ENCODE results near the gene TP73. TPM values are rescaled to one million over a fixed set of nuclear protein-coding genes. Genes with fewer than 3 reads are reported as not detected.
A peak's percentile ranks its signal among the peaks of the same experiment; 100 is the strongest.

TP73 gene
- total and polyA plus RNA-seq, 2 experiments from 2014 or later = not detected

GRCh38 chr1:3683197-3683596 is 30.9 kb downstream of the TP73 start:
- no peak overlapping the region for H3K4me3 ChIP-seq
- H3K27me3 ChIP-seq (replicated peaks; ENCODE audit: insufficient read depth) = peaks cover 15% of the 10 kb centered on the region
- no peak overlapping the region for H3K9ac ChIP-seq
- no peaks in the 10 kb centered on the region for H3K36me3 ChIP-seq (ENCODE audit: low read depth)
- no peak for TF ChIP-seq EZH2 (IDR thresholded peaks at IDR 0.05; ENCODE audit: insufficient read depth, poor library complexity, severe bottlenecking)
- no peak for TF ChIP-seq EZH2phosphoT487 (IDR thresholded peaks at IDR 0.05; ENCODE audit: insufficient read depth, low read depth)
- no peak for DNase-seq
- H3K9me3 ChIP-seq (ENCODE audit: low read depth) = no peaks in the 10 kb centered on the region
- H3K27ac ChIP-seq = no peak overlapping the region
- H3K4me2 ChIP-seq (ENCODE audit: unreplicated experiment) = no peak overlapping the region
- H3K79me2 ChIP-seq (ENCODE audit: insufficient read depth) = no peaks in the 10 kb centered on the region
- H3K4me1 ChIP-seq (ENCODE audit: insufficient read depth) = no peaks in the 10 kb centered on the region
- 58 to 88% methylated on average over 1 of the region's 1 CpG for WGBS, 2 experiments (ENCODE audit: low coverage in 1 of 2, low lambda C conversion rate in 2 of 2, missing lambda C conversion rate in 2 of 2)
- H4K20me1 ChIP-seq (ENCODE audit: insufficient read depth) = no peaks in the 10 kb centered on the region
- no peaks in the 10 kb centered on the region for H3K9me2 ChIP-seq (ENCODE audit: insufficient read depth)
- H3F3A ChIP-seq (ENCODE audit: insufficient read depth) = no peaks in the 10 kb centered on the region
- no peak overlapping the region for H2AFZ ChIP-seq
- in situ Hi-C loops (cut with MboI) = no loop called here

- Histone ChIP-seq H3F3A (ENCODE audit: insufficient read depth) (no peaks in the 10 kb centered on the region), H3K9me2 (ENCODE audit: insufficient read depth) (no peaks in the 10 kb centered on the region), H3K27me3 (replicated peaks; ENCODE audit: insufficient read depth) (peaks cover 15% of the 10 kb centered on the region), H3K36me3 (ENCODE audit: low read depth) (no peaks in the 10 kb centered on the region), H2AFZ (no peak overlapping the region), H4K20me1 (ENCODE audit: insufficient read depth) (no peaks in the 10 kb centered on the region), H3K4me2 (ENCODE audit: unreplicated experiment) (no peak overlapping the region), H3K4me3 (0 out of 2 replicates have a peak overlapping the region, but pooled peaks have one; percentile 29), H3K4me1 (ENCODE audit: insufficient read depth) (no peaks in the 10 kb centered on the region), H3K9ac (no peak overlapping the region), H3K27ac (no peak overlapping the region), H3K79me2 (ENCODE audit: insufficient read depth) (no peaks in the 10 kb centered on the region), H3K9me3 (ENCODE audit: low read depth) (no peaks in the 10 kb centered on the region)
- WGBS, 2 experiments (ENCODE audit: low coverage in 1 of 2, low lambda C conversion rate in 2 of 2, missing lambda C conversion rate in 2 of 2) = 5 to 7% methylated on average over 16 to 25 of the region's 26 CpGs
- in situ Hi-C loops (cut with MboI) = no loop called here
- TF ChIP-seq EZH2phosphoT487 (IDR thresholded peaks at IDR 0.05; ENCODE audit: insufficient read depth, low read depth) = no peak
- TF ChIP-seq EZH2 (IDR thresholded peaks at IDR 0.05; ENCODE audit: insufficient read depth, poor library complexity, severe bottlenecking) = no peak
- DNase-seq = peak; percentile 61
Observed at GRCh38 chr1:3683992-3684391, 31.7 kb downstream of the TP73 start.

- no peaks in the 10 kb centered on the region for H3K36me3 ChIP-seq (ENCODE audit: low read depth)
- DNase-seq = no peak
- no peak overlapping the region for H3K9ac ChIP-seq
- H3K9me3 ChIP-seq (ENCODE audit: low read depth) = no peaks in the 10 kb centered on the region
- no peak for TF ChIP-seq EZH2 (IDR thresholded peaks at IDR 0.05; ENCODE audit: insufficient read depth, poor library complexity, severe bottlenecking)
- no peak for TF ChIP-seq EZH2phosphoT487 (IDR thresholded peaks at IDR 0.05; ENCODE audit: insufficient read depth, low read depth)
- H3K79me2 ChIP-seq (ENCODE audit: insufficient read depth) = no peaks in the 10 kb centered on the region
- peaks cover 13% of the 10 kb centered on the region for H3K27me3 ChIP-seq (replicated peaks; ENCODE audit: insufficient read depth)
- no peaks in the 10 kb centered on the region for H3K9me2 ChIP-seq (ENCODE audit: insufficient read depth)
- WGBS, 2 experiments (ENCODE audit: low coverage in 1 of 2, low lambda C conversion rate in 2 of 2, missing lambda C conversion rate in 2 of 2) = 73 to 83% methylated on average over 13 of the region's 14 CpGs
- in situ Hi-C loops (cut with MboI) = no loop called here
- no peaks in the 10 kb centered on the region for H3K4me1 ChIP-seq (ENCODE audit: insufficient read depth)
- no peaks in the 10 kb centered on the region for H3F3A ChIP-seq (ENCODE audit: insufficient read depth)
- no peaks in the 10 kb centered on the region for H4K20me1 ChIP-seq (ENCODE audit: insufficient read depth)
- no peak overlapping the region for H3K4me2 ChIP-seq (ENCODE audit: unreplicated experiment)
- no peak overlapping the region for H2AFZ ChIP-seq
- no peak overlapping the region for H3K4me3 ChIP-seq
- no peak overlapping the region for H3K27ac ChIP-seq
Observed at GRCh38 chr1:3685222-3685621, 32.9 kb downstream of the TP73 start.

- Histone ChIP-seq H4K20me1 (ENCODE audit: insufficient read depth) (no peaks in the 10 kb centered on the region), H3K79me2 (ENCODE audit: insufficient read depth) (no peaks in the 10 kb centered on the region), H3K9me3 (ENCODE audit: low read depth) (no peaks in the 10 kb centered on the region), H3K9me2 (ENCODE audit: insufficient read depth) (no peaks in the 10 kb centered on the region), H2AFZ (no peak overlapping the region), H3K9ac (no peak overlapping the region), H3K27me3 (replicated peaks; ENCODE audit: insufficient read depth) (peaks cover 13% of the 10 kb centered on the region), H3K4me1 (ENCODE audit: insufficient read depth) (no peaks in the 10 kb centered on the region), H3K4me2 (ENCODE audit: unreplicated experiment) (no peak overlapping the region), H3K36me3 (ENCODE audit: low read depth) (no peaks in the 10 kb centered on the region), H3K4me3 (no peak overlapping the region), H3F3A (ENCODE audit: insufficient read depth) (no peaks in the 10 kb centered on the region), H3K27ac (no peak overlapping the region)
- 64 to 67% methylated on average over 16 to 19 of the region's 19 CpGs for WGBS, 2 experiments (ENCODE audit: low coverage in 1 of 2, low lambda C conversion rate in 2 of 2, missing lambda C conversion rate in 2 of 2)
- in situ Hi-C loops (cut with MboI) = no loop called here
- TF ChIP-seq EZH2 (IDR thresholded peaks at IDR 0.05; ENCODE audit: insufficient read depth, poor library complexity, severe bottlenecking) (no peak), EZH2phosphoT487 (IDR thresholded peaks at IDR 0.05; ENCODE audit: insufficient read depth, low read depth) (no peak)
- DNase-seq = no peak
Observed at GRCh38 chr1:3685906-3686305, 33.6 kb downstream of the TP73 start.

GRCh38 chr1:3687504-3687903 is 35.2 kb downstream of the TP73 start:
- Histone ChIP-seq H3K4me2 (ENCODE audit: unreplicated experiment) (no peak overlapping the region), H3K36me3 (ENCODE audit: low read depth) (no peaks in the 10 kb centered on the region), H3K4me1 (ENCODE audit: insufficient read depth) (no peaks in the 10 kb centered on the region), H3K9me2 (ENCODE audit: insufficient read depth) (no peaks in the 10 kb centered on the region), H3F3A (ENCODE audit: insufficient read depth) (no peaks in the 10 kb centered on the region), H3K9ac (no peak overlapping the region), H4K20me1 (ENCODE audit: insufficient read depth) (no peaks in the 10 kb centered on the region), H3K79me2 (ENCODE audit: insufficient read depth) (no peaks in the 10 kb centered on the region), H3K4me3 (no peak overlapping the region), H3K27ac (no peak overlapping the region), H3K27me3 (replicated peaks; ENCODE audit: insufficient read depth) (peaks cover 13% of the 10 kb centered on the region), H2AFZ (no peak overlapping the region), H3K9me3 (ENCODE audit: low read depth) (no peaks in the 10 kb centered on the region)
- DNase-seq = no peak
- in situ Hi-C loops (cut with MboI) = no loop called here
- TF ChIP-seq EZH2phosphoT487 (IDR thresholded peaks at IDR 0.05; ENCODE audit: insufficient read depth, low read depth) (no peak), EZH2 (IDR thresholded peaks at IDR 0.05; ENCODE audit: insufficient read depth, poor library complexity, severe bottlenecking) (no peak)
- 73% methylated on average over 10 to 12 of the region's 12 CpGs for WGBS, 2 experiments (ENCODE audit: low coverage in 1 of 2, low lambda C conversion rate in 2 of 2, missing lambda C conversion rate in 2 of 2)

Data from GM23248 (cell line).